A673 (cell line): ENCODE results near the gene SF3B5. TPM values are rescaled to one million over a fixed set of nuclear protein-coding genes. Genes with fewer than 3 reads are reported as not detected.

Experiments used
- BruUV-seq: library from RNA; stranded (reverse); fragments of 400-500 nt; replicated peaks from 2 replicates; lab custom pipeline; 2021; lab: Mats Ljungman, UMichigan
- CTCF ChIA-PET: fragments of 300-600 bp; sonication (Branson Sonifier 250); formaldehyde crosslinking; loops from one replicate; lab custom pipeline; 2022; ENCODE audit warnings: antibody characterized with exemption; lab: Charles Lee
- POLR2A ChIA-PET: fragments of 300-600 bp; sonication (Branson Sonifier 250); formaldehyde crosslinking; loops from one replicate; lab custom pipeline; 2022; ENCODE audit warnings: antibody characterized with exemption; ENCODE audit not compliant: low non-redundant PET; lab: Charles Lee
- DNase-seq: peaks from one replicate; pipeline ENCODE4 v3.0.0-alpha.2; 2015; ENCODE audit warnings: low spot score
- H3K27ac ChIP-seq: fragments of 200-600 bp; sonication (generic); 2 replicates; pipeline ENCODE4 v1.5.1; 2016; ENCODE audit warnings: mixed run types, low read depth, mild to moderate bottlenecking, mixed read lengths, antibody characterized with exemption, low read length; ENCODE audit not compliant: poor library complexity, severe bottlenecking
- H3K27me3 ChIP-seq: fragments of 200-600 bp; sonication (generic); replicated peaks from 2 replicates; pipeline ENCODE4 v1.6.1; 2017; ENCODE audit warnings: mixed run types, low read depth, mild to moderate bottlenecking, mixed read lengths, antibody characterized with exemption, low read length; ENCODE audit not compliant: insufficient read depth, poor library complexity
- H3K36me3 ChIP-seq: fragments of 200-600 bp; sonication (generic); 2 replicates; pipeline ENCODE4 v1.6.1; 2016; ENCODE audit warnings: mixed run types, mild to moderate bottlenecking, mixed read lengths, antibody characterized with exemption, low read length; ENCODE audit not compliant: insufficient read depth, poor library complexity, severe bottlenecking
- H3K4me1 ChIP-seq: fragments of 200-600 bp; sonication (generic); 2 replicates; pipeline ENCODE4 v1.6.1; 2017; ENCODE audit warnings: mixed run types, mild to moderate bottlenecking, mixed read lengths, antibody characterized with exemption, low read length; ENCODE audit not compliant: insufficient read depth, poor library complexity, severe bottlenecking
- H3K4me3 ChIP-seq: fragments of 200-600 bp; sonication (generic); 2 replicates; pipeline ENCODE4 v1.5.1; 2016; ENCODE audit warnings: low read depth, mixed run types, mild to moderate bottlenecking, mixed read lengths, low read length; ENCODE audit not compliant: poor library complexity, severe bottlenecking
- H3K9me3 ChIP-seq: fragments of 200-600 bp; sonication (generic); 2 replicates; pipeline ENCODE4 v1.6.1; 2016; ENCODE audit warnings: mixed run types, low read depth, mild to moderate bottlenecking, mixed read lengths, antibody characterized with exemption, low read length; ENCODE audit not compliant: poor library complexity, severe bottlenecking
- CTCF ChIP-seq: fragments of 300-800, 200-600 bp; sonication (generic); conservative IDR thresholded peaks from 2 replicates; pipeline ENCODE4 v1.5.1; 2017; ENCODE audit warnings: low read depth, mild to moderate bottlenecking, antibody characterized with exemption, low read length, moderate library complexity, mixed read lengths
- EZH2 ChIP-seq: fragments of 200-600 bp; sonication (generic); IDR thresholded peaks from 2 replicates; pipeline ENCODE4 v1.6.1; 2017; ENCODE audit warnings: borderline replicate concordance, low read depth, mild to moderate bottlenecking, mixed read lengths, antibody characterized with exemption, low read length; ENCODE audit not compliant: poor library complexity, severe bottlenecking
- intact Hi-C: fragments of 100-400 bp; cut with micrococcal nuclease; formaldehyde crosslinking; loops from one replicate; pipeline ENCODE4 v1.10.0; 2022; ENCODE audit not compliant: unreplicated experiment
- total RNA-seq: library from RNA; stranded (reverse); gene quantifications from 2 replicates; pipeline ENCODE4 v1.2.3, GENCODE V29; 2021

SF3B5 gene
- total RNA-seq, 1 experiment from 2014 or later, result 135 TPM

GRCh38 chr6:144068794-144069193 lies 26.6 kb downstream of the SF3B5 start:
- no peak for DNase-seq
- no TSS peak for BruUV-seq
- H3K27ac ChIP-seq, result no peak overlapping the region
- POLR2A ChIA-PET, result no interaction called here
- no peaks in the 10 kb centered on the region for H3K4me1 ChIP-seq
- no peaks in the 10 kb centered on the region for H3K9me3 ChIP-seq
- CTCF ChIA-PET, result no interaction called here
- TF ChIP-seq CTCF (no peak), EZH2 (no peak)
- H3K27me3 ChIP-seq, result peaks cover 42% of the 10 kb centered on the region
- intact Hi-C loops, result no loop called here
- H3K36me3 ChIP-seq, result no peaks in the 10 kb centered on the region
- no peak overlapping the region for H3K4me3 ChIP-seq

GRCh38 chr6:144066741-144067484 lies 28.5 kb downstream of the SF3B5 start:
- peaks cover 3% of the 10 kb centered on the region for H3K4me1 ChIP-seq
- no peak overlapping the region for H3K4me3 ChIP-seq
- H3K9me3 ChIP-seq, result no peaks in the 10 kb centered on the region
- POLR2A ChIA-PET, result no interaction called here
- intact Hi-C loops, result no loop called here
- CTCF ChIA-PET, result no interaction called here
- BruUV-seq, result no TSS peak
- no peak for DNase-seq
- H3K27me3 ChIP-seq, result peaks cover 55% of the 10 kb centered on the region
- H3K36me3 ChIP-seq, result no peaks in the 10 kb centered on the region
- TF ChIP-seq EZH2 (no peak), CTCF (no peak)
- no peak overlapping the region for H3K27ac ChIP-seq

- CTCF ChIA-PET, result no interaction called here
- peaks cover 61% of the 10 kb centered on the region for H3K27me3 ChIP-seq
- no peak overlapping the region for H3K4me3 ChIP-seq
- BruUV-seq, result no TSS peak
- H3K9me3 ChIP-seq, result no peaks in the 10 kb centered on the region
- H3K36me3 ChIP-seq, result no peaks in the 10 kb centered on the region
- intact Hi-C loops, result no loop called here
- H3K27ac ChIP-seq, result no peak overlapping the region
- TF ChIP-seq CTCF (no peak), EZH2 (no peak)
- POLR2A ChIA-PET, result no interaction called here
- DNase-seq, result no peak
- peaks cover 3% of the 10 kb centered on the region for H3K4me1 ChIP-seq
Measured at GRCh38 chr6:144066255-144066654, 29.1 kb downstream of the SF3B5 start.
